Ectodermal cell (in vitro differentiated cells): ENCODE results near the gene MAP2K6.

ENCODE experiments used
- H3K27ac ChIP-seq: 2 replicates; pipeline ENCODE4 v1.7.0; 2013; ENCODE audit warnings: mild to moderate bottlenecking, low read depth, low read length; ENCODE audit not compliant: insufficient read depth, poor library complexity, severe bottlenecking
- H3K27me3 ChIP-seq: 2 replicates; pipeline ENCODE4 v1.7.0; 2013; ENCODE audit warnings: mild to moderate bottlenecking, low read length; ENCODE audit not compliant: insufficient read depth, control insufficient read depth, poor library complexity, severe bottlenecking
- H3K36me3 ChIP-seq: one replicate; pipeline ENCODE4 v1.7.0; 2013; ENCODE audit warnings: low read length; ENCODE audit not compliant: control insufficient read depth, insufficient read depth
- H3K4me1 ChIP-seq: one replicate; pipeline ENCODE4 v1.7.0; 2013; ENCODE audit warnings: low read length; ENCODE audit not compliant: control insufficient read depth, insufficient read depth
- H3K4me3 ChIP-seq: 2 replicates; pipeline ENCODE4 v1.7.0; 2013; ENCODE audit warnings: low read depth, low read length, control low read depth; ENCODE audit not compliant: insufficient read depth
- H3K9me3 ChIP-seq: 2 replicates; pipeline ENCODE4 v1.7.0; 2013; ENCODE audit warnings: mild to moderate bottlenecking, low read length, moderate library complexity; ENCODE audit not compliant: control insufficient read depth
- WGBS, 2 experiments: methylation state at CpG; one replicate each; pipeline ENCODE4 v1.1.7; 2013; ENCODE audit warnings: missing lambda C conversion rate in 2 of 2; 5-methylcytosine and 5-hydroxymethylcytosine counted together

The MAP2K6 gene

DNA sequence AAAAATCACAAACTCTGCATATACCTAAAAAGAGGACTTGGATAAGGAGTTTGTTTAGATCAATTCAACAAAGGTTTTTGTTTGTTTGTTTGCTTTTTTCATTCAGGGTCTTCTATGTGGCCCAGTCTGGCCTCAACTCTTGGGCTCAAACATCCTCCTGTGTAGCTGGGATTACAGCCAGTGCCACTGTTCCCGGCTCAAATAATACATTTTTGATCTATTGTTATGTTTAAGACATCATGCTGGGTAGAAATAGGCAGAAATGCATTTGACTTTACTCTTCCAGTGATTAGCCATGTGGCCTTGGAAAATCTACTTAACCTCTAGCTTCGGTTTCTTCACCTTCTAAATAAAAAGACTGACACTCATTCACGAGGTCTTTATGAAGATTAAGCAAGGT, 11.5 kb downstream of the MAP2K6 start:
- Histone ChIP-seq H3K27ac (no peak overlapping the region), H3K4me1 (no peaks in the 10 kb centered on the region), H3K36me3 (no peaks in the 10 kb centered on the region), H3K27me3 (no peaks in the 10 kb centered on the region), H3K4me3 (no peak overlapping the region), H3K9me3 (no peaks in the 10 kb centered on the region)
- 8 to 46% methylated on average over 2 to 3 of the region's 3 CpGs for WGBS, 2 experiments

- H3K27me3 ChIP-seq = no peaks in the 10 kb centered on the region
- no peaks in the 10 kb centered on the region for H3K4me1 ChIP-seq
- no peak overlapping the region for H3K27ac ChIP-seq
- no peaks in the 10 kb centered on the region for H3K36me3 ChIP-seq
- H3K9me3 ChIP-seq = no peaks in the 10 kb centered on the region
- 100% methylated on average over 2 of the region's 2 CpGs for WGBS, 2 experiments
- H3K4me3 ChIP-seq = no peak overlapping the region
These were observed 13.1 kb downstream of the MAP2K6 start for GRCh38 chr17:69427486-69428197.

DNA sequence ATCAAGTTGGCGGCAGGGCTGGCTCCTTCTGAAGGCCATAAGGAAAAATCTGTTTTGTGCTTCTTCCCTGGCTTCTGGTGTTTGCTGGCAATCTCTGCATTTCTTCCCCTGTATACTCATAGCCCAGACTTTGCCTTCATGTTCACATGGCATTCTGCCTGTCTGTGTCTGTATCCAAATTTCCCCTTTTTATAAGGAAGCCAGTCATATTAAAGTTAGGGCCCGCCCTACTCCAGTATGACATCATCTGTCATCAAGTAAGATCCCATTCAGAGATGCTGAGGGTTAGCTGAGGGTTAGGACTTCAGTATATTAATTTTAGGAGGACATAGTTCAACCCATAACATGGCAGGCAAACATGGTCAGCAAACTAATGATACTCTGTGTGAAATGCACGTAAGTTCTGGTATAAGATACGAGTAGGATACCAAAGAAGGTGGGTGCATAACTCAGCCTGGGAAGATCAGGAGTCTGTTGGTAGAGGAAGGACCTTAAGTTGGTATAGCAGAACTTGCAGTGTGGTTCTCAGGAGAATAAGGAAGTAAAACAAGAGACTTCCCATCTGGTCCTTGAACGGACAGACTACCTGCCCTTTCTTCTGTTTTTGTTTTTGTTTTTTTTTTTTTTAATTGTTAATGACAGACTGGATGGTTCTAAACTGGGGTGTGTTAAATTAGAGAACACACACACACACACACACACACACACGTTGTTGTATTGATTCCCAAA, 13.9 kb downstream of the MAP2K6 start:
- Histone ChIP-seq H3K27ac (no peak overlapping the region), H3K9me3 (no peaks in the 10 kb centered on the region), H3K27me3 (no peaks in the 10 kb centered on the region), H3K4me1 (no peaks in the 10 kb centered on the region), H3K36me3 (no peaks in the 10 kb centered on the region), H3K4me3 (no peak overlapping the region)
- WGBS, 2 experiments = 84 to 87% methylated on average over 5 of the region's 6 CpGs

- no peak overlapping the region for H3K4me3 ChIP-seq
- no peaks in the 10 kb centered on the region for H3K36me3 ChIP-seq
- H3K27ac ChIP-seq = no peak overlapping the region
- H3K9me3 ChIP-seq = no peaks in the 10 kb centered on the region
- WGBS, 2 experiments = 85 to 86% methylated on average over 4 of the region's 4 CpGs
- H3K27me3 ChIP-seq = no peaks in the 10 kb centered on the region
- peaks cover 8% of the 10 kb centered on the region for H3K4me1 ChIP-seq
These were observed 16.0 kb downstream of the MAP2K6 start for GRCh38 chr17:69430488-69430887.

DNA sequence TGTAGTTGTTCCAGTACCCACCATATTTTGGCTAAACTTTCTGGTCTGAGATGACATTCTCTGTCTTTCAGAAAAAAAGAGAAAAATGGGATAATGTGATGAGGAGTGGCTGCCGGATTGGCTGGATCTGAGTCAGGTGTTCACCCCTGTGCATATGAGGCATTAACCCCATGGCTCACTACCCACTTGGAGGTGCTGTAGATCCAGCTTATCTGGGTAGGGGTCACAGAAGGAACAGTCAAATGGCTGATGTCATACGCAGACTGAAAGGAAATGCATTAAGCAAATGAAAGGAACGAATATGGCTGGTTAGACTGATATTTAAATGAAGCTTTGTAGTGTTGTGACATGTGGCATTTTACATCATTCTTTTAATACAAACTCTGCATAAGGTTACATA, 17.3 kb downstream of the MAP2K6 start:
- Histone ChIP-seq H3K4me3 (no peak overlapping the region), H3K4me1 (peaks cover 8% of the 10 kb centered on the region), H3K9me3 (no peaks in the 10 kb centered on the region), H3K36me3 (no peaks in the 10 kb centered on the region), H3K27ac (no peak overlapping the region), H3K27me3 (no peaks in the 10 kb centered on the region)
- WGBS, 2 experiments = 91 to 97% methylated on average over 3 of the region's 3 CpGs

DNA sequence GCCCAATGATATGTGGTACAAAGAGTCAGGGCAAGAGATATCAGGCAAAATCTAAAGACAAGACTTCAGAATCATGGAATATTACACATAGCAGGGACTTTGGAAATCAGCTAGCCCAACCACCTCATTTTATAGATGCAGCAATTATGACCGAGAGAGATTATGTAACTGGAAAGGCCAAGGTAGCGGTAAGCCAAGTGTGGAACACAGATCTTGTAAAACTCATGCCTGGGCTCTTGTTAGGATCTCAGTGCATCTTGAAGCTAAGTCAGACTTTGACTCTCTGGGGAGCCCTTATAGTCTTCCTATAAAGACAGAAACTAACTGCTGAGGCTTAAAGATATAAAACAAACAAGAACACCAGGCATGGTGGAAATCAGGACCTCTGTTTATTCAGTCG, 18.6 kb downstream of the MAP2K6 start:
- Histone ChIP-seq H3K27me3 (no peaks in the 10 kb centered on the region), H3K4me1 (peaks cover 8% of the 10 kb centered on the region), H3K36me3 (no peaks in the 10 kb centered on the region), H3K9me3 (no peaks in the 10 kb centered on the region), H3K4me3 (no peak overlapping the region), H3K27ac (no peak overlapping the region)
- WGBS, 2 experiments = 94 to 100% methylated on average over 3 of the region's 3 CpGs

GRCh38 chr17:69434164-69434579, 19.7 kb downstream of the MAP2K6 start:
- Histone ChIP-seq H3K36me3 (no peaks in the 10 kb centered on the region), H3K9me3 (no peaks in the 10 kb centered on the region), H3K27me3 (no peaks in the 10 kb centered on the region), H3K4me1 (peaks cover 8% of the 10 kb centered on the region), H3K4me3 (no peak overlapping the region), H3K27ac (no peak overlapping the region)
- WGBS, 2 experiments = 58 to 67% methylated on average over 3 of the region's 3 CpGs

GRCh38 chr17:69435971-69436696, 21.6 kb downstream of the MAP2K6 start:
- no peak overlapping the region for H3K4me3 ChIP-seq
- H3K4me1 ChIP-seq = peaks cover 8% of the 10 kb centered on the region
- H3K9me3 ChIP-seq = no peaks in the 10 kb centered on the region
- H3K36me3 ChIP-seq = no peaks in the 10 kb centered on the region
- 83 to 94% methylated on average over 2 of the region's 5 CpGs for WGBS, 2 experiments
- H3K27ac ChIP-seq = no peak overlapping the region
- no peaks in the 10 kb centered on the region for H3K27me3 ChIP-seq

GRCh38 chr17:69437475-69437874, 23.0 kb downstream of the MAP2K6 start:
- no peak overlapping the region for H3K4me3 ChIP-seq

DNA sequence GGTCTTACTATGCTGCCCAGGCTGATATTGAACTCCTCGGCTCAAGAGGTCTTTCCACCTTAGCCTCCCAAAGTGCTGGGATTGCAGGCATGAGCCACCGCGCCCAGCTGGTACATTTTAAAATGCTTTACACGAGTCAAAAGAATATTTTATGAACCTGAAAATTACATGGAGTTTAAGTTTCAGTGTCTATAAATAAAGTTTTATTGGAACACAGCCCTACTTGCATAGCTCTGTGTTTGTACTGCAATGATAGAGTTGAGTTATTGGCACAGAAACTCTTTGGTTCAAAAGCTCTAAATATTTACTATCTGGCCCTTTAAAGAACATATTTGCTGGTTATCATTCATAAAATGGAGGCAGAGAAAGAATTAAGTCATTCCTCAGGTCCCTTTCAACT, 24.3 kb downstream of the MAP2K6 start:
- Histone ChIP-seq H3K27ac (no peak overlapping the region), H3K9me3 (no peaks in the 10 kb centered on the region), H3K4me1 (peaks cover 5% of the 10 kb centered on the region), H3K4me3 (no peak overlapping the region), H3K27me3 (no peaks in the 10 kb centered on the region), H3K36me3 (no peaks in the 10 kb centered on the region)
- 85 to 93% methylated on average over 4 of the region's 4 CpGs for WGBS, 2 experiments

More at GRCh38 chr17:69437475-69437874, 23.0 kb downstream of the MAP2K6 start:
- Histone ChIP-seq H3K36me3 (no peaks in the 10 kb centered on the region), H3K4me1 (peaks cover 8% of the 10 kb centered on the region), H3K27me3 (no peaks in the 10 kb centered on the region), H3K9me3 (no peaks in the 10 kb centered on the region), H3K27ac (no peak overlapping the region)
- 100% methylated on average over 1 of the region's 1 CpG for WGBS, 2 experiments
